HG02798 (cell line): ENCODE measurements around the gene NUCKS1.
A peak's percentile ranks its signal among the peaks of the same experiment; 100 is the strongest.
"Not testable (repeated sequence)": the region's sequence is repeated elsewhere in the genome, so short reads cannot be mapped to it uniquely, and the experiment has no call there.

Experiments used
- ATAC-seq: cut with Tn5 transposase; IDR thresholded peaks from one replicate; pipeline ENCODE4 v1.9.1; 2021; ENCODE audit warnings: mild to moderate bottlenecking; ENCODE audit not compliant: unreplicated experiment, poor library complexity

NUCKS1 gene

GRCh38 chr1:205735218-205735617 lies 14.8 kb downstream of the NUCKS1 start:
- ATAC-seq, result no peak

GRCh38 chr1:205733438-205734175 lies 16.4 kb downstream of the NUCKS1 start:
- no peak for ATAC-seq

- ATAC-seq, result no peak
These were observed 19.9 kb downstream of the NUCKS1 start for GRCh38 chr1:205729945-205730610.

DNA sequence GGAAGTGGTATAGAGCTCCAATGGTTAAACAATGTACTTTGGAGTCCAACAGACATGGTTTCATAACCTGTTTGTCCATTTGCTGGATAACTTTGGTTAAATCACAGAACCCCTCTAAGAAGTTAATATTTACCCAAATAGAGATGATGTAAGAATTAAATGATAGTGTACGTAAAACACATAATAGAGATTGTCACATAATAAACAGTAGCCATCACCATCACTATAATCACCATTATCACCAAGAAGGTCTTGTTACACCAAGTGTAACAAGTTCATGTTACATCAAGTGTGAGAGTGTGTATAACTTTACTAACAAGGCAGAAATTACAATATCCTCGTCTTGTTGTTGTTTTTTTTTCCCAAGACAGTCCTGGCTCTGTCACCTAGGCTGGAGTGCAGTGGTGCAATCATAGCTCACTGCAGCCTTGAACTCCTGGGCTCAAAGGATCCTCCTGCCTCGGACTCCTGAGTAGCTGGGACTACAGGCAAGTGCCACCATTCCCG lies 23.3 kb downstream of the NUCKS1 start:
- no peak for ATAC-seq

GRCh38 chr1:205725514-205725913 lies 24.5 kb downstream of the NUCKS1 start:
- no peak for ATAC-seq

GRCh38 chr1:205720740-205721139 lies 29.2 kb downstream of the NUCKS1 start:
- not testable (repeated sequence) for ATAC-seq

- no peak for ATAC-seq
These were observed 30.2 kb downstream of the NUCKS1 start for GRCh38 chr1:205719762-205720161.

- no peak for ATAC-seq
These were observed 31.0 kb downstream of the NUCKS1 start for GRCh38 chr1:205719015-205719414.

- no peak for ATAC-seq
These were observed 33.4 kb downstream of the NUCKS1 start for GRCh38 chr1:205716371-205717132.

DNA sequence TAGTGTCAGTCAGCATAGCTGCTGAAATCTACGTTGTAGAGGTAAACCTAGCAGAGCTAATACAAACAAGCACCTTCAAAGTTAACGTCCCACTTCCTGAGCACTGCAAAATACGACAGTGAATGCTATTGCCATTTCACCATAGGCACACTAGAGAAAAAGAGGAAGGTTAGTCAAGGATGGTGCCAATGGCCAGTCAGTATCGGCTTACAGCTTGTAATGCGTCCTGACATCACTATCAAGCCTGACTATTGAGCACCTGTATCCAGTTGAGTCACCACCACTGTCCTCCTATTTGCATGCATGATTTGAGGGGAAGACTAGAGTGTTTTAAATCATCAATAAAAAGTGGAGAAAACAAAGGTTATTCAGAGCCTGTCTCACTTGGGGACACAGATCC lies 34.4 kb downstream of the NUCKS1 start:
- no peak for ATAC-seq

GRCh38 chr1:205714906-205715246 lies 35.1 kb downstream of the NUCKS1 start:
- no peak for ATAC-seq

DNA sequence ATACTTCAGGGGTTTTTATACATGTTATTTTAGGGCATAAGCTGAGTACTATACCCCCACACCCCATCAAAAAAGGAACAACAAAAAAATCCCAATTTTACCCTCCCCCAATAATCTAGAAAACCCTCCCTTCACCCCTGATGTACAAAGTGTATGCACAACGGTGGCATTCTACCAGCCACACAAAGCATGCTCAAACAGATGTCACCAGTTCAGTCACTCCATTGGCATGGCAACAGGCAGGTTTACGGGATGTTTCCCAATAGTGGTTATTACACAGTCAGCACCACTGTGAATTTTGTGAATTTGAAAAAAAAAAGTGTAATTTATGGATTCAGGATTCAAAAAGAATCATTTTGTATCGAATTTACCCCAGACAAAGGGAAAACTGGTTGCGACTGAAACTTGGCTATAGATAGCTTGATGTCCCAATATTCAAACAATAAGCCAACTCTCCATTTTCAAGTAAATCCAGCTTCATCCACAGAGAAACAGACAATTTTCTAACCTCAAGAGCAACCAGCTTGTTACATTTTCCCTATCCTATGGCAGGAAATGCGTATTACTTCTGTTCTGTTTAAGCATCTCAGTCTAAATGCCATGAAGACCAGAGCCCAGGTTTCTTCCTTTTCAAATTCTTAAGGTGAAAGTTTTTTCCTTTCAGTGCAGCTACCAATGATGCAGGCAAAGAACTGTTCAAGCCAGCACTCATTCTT lies 35.6 kb downstream of the NUCKS1 start:
- no peak for ATAC-seq

- ATAC-seq, result peak; percentile 64
These were observed 38.6 kb downstream of the NUCKS1 start for GRCh38 chr1:205711105-205712048.

GRCh38 chr1:205710201-205711062 lies 39.5 kb downstream of the NUCKS1 start:
- no peak for ATAC-seq

GRCh38 chr1:205709640-205710039 lies 40.3 kb downstream of the NUCKS1 start:
- no peak for ATAC-seq

- no peak for ATAC-seq
These were observed 41.0 kb downstream of the NUCKS1 start for GRCh38 chr1:205709059-205709398.

DNA sequence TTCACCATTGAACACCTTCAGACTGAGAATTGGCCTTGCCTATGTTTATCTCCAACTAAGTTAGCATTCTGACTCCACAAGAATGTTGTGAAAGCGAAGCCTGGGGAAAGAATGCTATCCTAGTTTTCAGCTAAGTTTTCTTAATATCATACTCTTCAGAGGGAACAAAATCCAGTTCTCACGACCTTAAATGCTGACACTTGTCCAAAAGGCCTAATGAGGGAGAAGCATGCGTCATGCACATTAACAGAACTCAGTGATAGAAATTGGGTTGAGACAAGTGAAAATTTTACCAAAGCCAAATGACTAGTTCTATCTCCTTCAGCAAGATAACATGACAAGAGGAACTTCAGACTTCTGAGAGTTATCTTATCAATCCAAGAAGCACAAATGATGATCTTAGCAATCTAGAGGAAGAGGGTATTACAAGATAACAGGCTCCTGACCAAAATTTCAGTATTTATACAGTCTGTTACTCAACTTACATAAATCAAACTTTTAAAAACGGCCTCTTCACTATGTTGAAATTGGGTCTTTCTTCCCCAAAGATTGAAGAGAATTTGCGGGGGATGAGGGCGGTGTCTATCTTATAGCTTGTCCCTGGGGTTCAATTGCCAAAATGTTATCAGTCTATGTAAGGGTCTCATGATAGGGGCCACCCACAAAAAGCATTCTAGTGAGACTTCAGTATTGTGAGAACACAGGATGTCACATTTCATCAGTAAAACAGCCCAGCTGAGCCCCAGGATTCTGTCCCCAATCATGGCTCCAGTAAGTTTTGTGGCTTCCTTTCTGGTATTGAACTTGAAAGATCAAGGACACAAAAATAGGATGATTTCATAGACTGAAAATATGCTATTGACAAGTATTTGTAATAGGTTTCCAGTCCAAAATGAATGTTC lies 43.1 kb downstream of the NUCKS1 start:
- no peak for ATAC-seq

GRCh38 chr1:205704903-205705302 lies 45.1 kb downstream of the NUCKS1 start:
- ATAC-seq, result no peak
